ENCODE data around the gene SFXN5. TPM values are rescaled to one million over a fixed set of nuclear protein-coding genes. Genes with fewer than 3 reads are reported as not detected.
A peak's percentile ranks its signal among the peaks of the same experiment; 100 is the strongest.

Gene SFXN5
- total RNA-seq, 1 donor from 2014 or later = 18.5 TPM

- intact Hi-C loops (cut with micrococcal nuclease) = no loop called here
- Mint-ChIP-seq H3K36me3 (ENCODE audit: low read depth) (no peaks in the 10 kb centered on the region), H3K9me3 (no peaks in the 10 kb centered on the region)
Measured at GRCh38 chr2:73080321-73081131, 9.0 kb upstream of the SFXN5 start.

GRCh38 chr2:73079636-73080035, 8.1 kb upstream of the SFXN5 start:
- Mint-ChIP-seq H3K9me3 (no peaks in the 10 kb centered on the region), H3K4me3 (ENCODE audit: low read depth) (no peak overlapping the region), H3K27me3 (ENCODE audit: low read depth) (no peaks in the 10 kb centered on the region), H3K4me1 (ENCODE audit: low read depth) (no peaks in the 10 kb centered on the region), H3K36me3 (ENCODE audit: low read depth) (no peaks in the 10 kb centered on the region), H3K27ac (no peak overlapping the region)
- no peak for DNase-seq (ENCODE audit: low spot score)
- intact Hi-C loops (cut with micrococcal nuclease) = no loop called here

More at GRCh38 chr2:73080321-73081131, 9.0 kb upstream of the SFXN5 start:
- no peak for DNase-seq (ENCODE audit: low spot score)
- no peaks in the 10 kb centered on the region for H3K27me3 Mint-ChIP-seq (ENCODE audit: low read depth)
- H3K4me3 Mint-ChIP-seq (ENCODE audit: low read depth) = no peak overlapping the region
- H3K27ac Mint-ChIP-seq = no peak overlapping the region
- H3K4me1 Mint-ChIP-seq (ENCODE audit: low read depth) = peaks cover 1% of the 10 kb centered on the region

GRCh38 chr2:73078457-73079411, 7.2 kb upstream of the SFXN5 start:
- H3K9me3 Mint-ChIP-seq = no peaks in the 10 kb centered on the region
- intact Hi-C loops (cut with micrococcal nuclease) = no loop called here
- H3K4me3 Mint-ChIP-seq (ENCODE audit: low read depth) = no peak overlapping the region
- H3K36me3 Mint-ChIP-seq (ENCODE audit: low read depth) = no peaks in the 10 kb centered on the region
- no peaks in the 10 kb centered on the region for H3K27me3 Mint-ChIP-seq (ENCODE audit: low read depth)
- no peak overlapping the region for H3K27ac Mint-ChIP-seq
- no peak for DNase-seq (ENCODE audit: low spot score)
- no peaks in the 10 kb centered on the region for H3K4me1 Mint-ChIP-seq (ENCODE audit: low read depth)

DNA sequence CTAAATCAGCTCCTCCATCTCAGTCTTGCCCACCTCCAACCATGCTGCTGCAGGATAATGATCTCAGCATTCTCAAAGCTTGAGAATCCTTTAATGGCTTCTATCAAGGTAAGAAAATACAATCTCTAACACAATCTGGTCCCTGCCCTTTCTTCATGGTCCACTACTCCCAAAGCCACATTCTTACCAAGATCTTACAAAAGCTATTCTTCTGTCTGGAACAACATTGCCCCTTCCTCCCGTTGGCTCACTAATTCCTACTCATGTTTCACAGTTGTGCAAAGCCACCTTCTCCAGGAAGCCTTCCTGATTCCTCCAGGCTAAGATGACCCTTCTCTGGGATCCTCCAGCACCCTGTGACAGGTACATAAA, 5.9 kb upstream of the SFXN5 start:
- intact Hi-C loops (cut with micrococcal nuclease) = no loop called here
- no peaks in the 10 kb centered on the region for H3K27me3 Mint-ChIP-seq (ENCODE audit: low read depth)
- H3K4me1 Mint-ChIP-seq (ENCODE audit: low read depth) = no peaks in the 10 kb centered on the region
- no peak for DNase-seq (ENCODE audit: low spot score)
- no peaks in the 10 kb centered on the region for H3K9me3 Mint-ChIP-seq
- no peaks in the 10 kb centered on the region for H3K36me3 Mint-ChIP-seq (ENCODE audit: low read depth)
- no peak overlapping the region for H3K27ac Mint-ChIP-seq
- no peak overlapping the region for H3K4me3 Mint-ChIP-seq (ENCODE audit: low read depth)

DNA sequence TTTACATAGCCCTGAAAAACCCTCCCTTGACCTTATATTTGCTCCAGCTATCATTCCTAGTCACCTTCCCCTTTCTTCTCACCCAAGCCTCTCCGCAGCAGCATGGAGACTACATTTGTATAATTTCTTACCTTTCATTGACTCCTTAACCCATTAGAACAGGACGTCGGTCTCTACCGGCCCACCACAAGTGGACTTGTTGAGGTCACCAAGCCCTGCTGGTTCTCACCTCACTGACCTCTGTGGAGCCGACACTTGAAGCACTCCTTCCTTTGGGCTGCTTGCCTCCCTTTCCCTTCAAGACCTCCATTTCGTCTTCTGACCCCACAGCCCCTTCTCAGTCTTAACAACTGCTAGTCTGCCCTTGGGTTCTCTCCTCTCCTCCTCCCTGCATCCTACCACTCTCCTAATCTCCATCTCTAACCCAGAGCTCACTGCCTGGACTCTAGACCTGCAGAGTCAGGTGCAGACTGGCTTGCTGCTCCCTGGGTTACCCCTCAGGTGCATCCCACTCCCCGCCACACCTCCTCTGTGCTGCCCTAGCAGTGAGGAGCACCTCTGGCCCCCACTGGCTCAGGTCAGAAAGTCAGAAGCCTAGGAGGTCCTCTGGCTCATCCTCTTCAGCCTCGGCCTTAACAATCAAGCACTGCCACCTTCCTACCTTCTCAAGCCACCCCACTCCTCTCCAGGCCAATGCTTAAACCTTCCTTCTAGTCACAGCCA, 5.3 kb upstream of the SFXN5 start:
- intact Hi-C loops (cut with micrococcal nuclease) = no loop called here
- H3K27ac Mint-ChIP-seq = no peak overlapping the region
- H3K27me3 Mint-ChIP-seq (ENCODE audit: low read depth) = no peaks in the 10 kb centered on the region
- H3K9me3 Mint-ChIP-seq = no peaks in the 10 kb centered on the region
- H3K4me3 Mint-ChIP-seq (ENCODE audit: low read depth) = no peak overlapping the region
- no peak for DNase-seq (ENCODE audit: low spot score)
- H3K36me3 Mint-ChIP-seq (ENCODE audit: low read depth) = no peaks in the 10 kb centered on the region
- H3K4me1 Mint-ChIP-seq (ENCODE audit: low read depth) = peaks cover 4% of the 10 kb centered on the region

DNA sequence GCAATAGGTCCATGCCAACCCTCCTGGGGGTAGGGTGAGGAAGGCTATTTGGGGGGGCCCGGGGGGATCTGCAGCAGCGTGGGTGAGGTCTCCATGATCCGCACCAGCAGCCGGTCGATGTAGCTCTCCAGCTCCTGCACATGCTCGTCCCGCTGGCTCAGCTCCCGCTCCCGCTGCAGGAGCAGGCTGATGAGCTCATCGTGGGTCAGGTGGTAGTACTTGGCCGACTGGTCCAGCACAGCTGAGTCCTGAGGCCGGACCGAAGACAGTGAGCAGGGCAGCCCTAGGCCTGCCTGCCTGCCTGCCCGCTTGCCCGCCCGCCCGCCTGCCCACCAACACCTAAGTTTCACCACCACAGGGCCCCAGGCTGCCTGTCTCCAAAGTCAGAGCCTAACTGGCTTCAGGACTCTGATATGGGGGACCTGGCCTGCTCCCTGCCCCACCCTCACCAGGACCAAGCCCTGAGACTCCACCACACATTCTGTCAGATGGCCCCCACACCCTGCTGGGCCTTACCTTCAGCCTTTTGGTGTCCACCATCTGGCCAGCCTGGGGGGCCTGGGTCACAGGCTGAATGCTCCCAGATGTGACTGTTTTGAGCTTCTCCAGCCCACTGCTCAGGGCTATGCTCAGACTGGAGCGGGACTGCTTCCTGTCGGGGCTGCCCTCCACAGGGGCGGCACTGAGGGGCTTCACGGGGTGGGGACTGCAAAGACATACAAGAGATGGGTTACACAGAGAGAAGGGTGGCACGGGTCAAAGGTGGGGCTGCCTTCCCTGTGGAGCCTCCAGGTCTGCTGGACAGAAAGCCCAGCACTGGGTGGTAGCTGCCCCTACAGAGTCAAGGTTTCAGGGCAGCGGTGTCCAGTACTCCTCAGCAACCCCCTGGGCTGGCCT, 4.2 kb upstream of the SFXN5 start:
- Mint-ChIP-seq H3K4me3 (ENCODE audit: low read depth) (no peak overlapping the region), H3K27ac (no peak overlapping the region), H3K36me3 (ENCODE audit: low read depth) (no peaks in the 10 kb centered on the region), H3K9me3 (no peaks in the 10 kb centered on the region), H3K27me3 (ENCODE audit: low read depth) (no peaks in the 10 kb centered on the region), H3K4me1 (ENCODE audit: low read depth) (peaks cover 4% of the 10 kb centered on the region)
- DNase-seq (ENCODE audit: low spot score) = no peak
- intact Hi-C loops (cut with micrococcal nuclease) = no loop called here

DNA sequence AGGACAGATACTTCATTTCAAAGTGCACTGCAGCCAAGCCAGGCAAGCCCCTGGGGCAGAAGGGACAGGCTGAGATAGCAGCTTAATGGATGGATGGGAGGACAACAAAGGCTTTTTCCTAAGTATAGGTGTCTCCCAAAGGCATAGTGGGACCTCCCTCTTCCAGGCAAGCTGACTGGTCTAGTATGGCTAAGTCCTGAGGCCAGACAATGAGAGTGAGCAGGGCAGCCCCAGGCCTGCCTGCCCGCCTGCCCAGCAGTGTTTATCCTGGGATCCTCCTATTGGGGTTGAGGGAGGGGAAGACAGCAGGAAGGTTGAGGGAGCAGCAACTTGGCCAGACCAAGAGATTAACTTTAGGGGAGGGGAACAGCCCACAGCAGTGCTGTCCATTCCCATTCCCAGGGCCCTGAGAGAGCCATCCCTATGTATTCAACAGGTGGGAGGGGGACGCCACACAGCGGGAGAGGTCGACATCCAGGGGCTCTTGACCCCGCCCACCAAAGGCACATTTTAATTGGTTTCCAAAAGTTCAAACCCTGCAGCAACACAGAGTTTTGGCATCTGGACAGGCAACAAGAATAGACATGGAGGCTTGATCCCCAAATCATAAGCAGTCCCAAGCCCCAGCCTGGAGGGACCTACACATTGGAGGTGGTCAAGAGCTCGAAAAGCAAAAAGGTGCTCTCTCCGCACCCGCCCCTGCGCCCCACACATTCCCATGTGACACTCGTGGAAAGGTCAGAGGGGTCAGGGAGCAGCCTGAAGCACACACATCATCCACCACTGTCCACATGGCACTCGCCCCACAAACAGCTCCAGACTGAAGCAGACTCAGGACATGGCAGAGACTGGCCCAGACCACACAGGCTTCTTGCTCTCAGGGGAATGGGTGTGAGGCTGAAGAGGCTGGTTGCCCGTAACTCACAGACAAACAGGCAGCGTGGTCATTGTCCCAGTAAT, 2.9 kb upstream of the SFXN5 start:
- Mint-ChIP-seq H3K9me3 (no peaks in the 10 kb centered on the region), H3K4me1 (ENCODE audit: low read depth) (peaks cover 12% of the 10 kb centered on the region), H3K27me3 (ENCODE audit: low read depth) (peaks cover 1% of the 10 kb centered on the region), H3K4me3 (ENCODE audit: low read depth) (no peak overlapping the region), H3K36me3 (ENCODE audit: low read depth) (no peaks in the 10 kb centered on the region), H3K27ac (no peak overlapping the region)
- intact Hi-C loops (cut with micrococcal nuclease) = loop anchor here (5.0 kb wide), 2 partner anchors 82 to 1758 kb away; partner anchors contain the start of gene HK2
- DNase-seq (ENCODE audit: low spot score) = no peak

GRCh38 chr2:73072416-73072815, 904 bp upstream of the SFXN5 start:
- DNase-seq (ENCODE audit: low spot score) = no peak
- intact Hi-C loops (cut with micrococcal nuclease) = loop anchor here (5.0 kb wide), 2 partner anchors 80 to 1760 kb away; partner anchors contain the start of gene HK2
- H3K27ac Mint-ChIP-seq = no peak overlapping the region
- peaks cover 20% of the 10 kb centered on the region for H3K4me1 Mint-ChIP-seq (ENCODE audit: low read depth)
- no peaks in the 10 kb centered on the region for H3K36me3 Mint-ChIP-seq (ENCODE audit: low read depth)
- peaks cover 7% of the 10 kb centered on the region for H3K27me3 Mint-ChIP-seq (ENCODE audit: low read depth)
- no peaks in the 10 kb centered on the region for H3K9me3 Mint-ChIP-seq
- H3K4me3 Mint-ChIP-seq (ENCODE audit: low read depth) = peak overlapping the region; percentile 84

DNA sequence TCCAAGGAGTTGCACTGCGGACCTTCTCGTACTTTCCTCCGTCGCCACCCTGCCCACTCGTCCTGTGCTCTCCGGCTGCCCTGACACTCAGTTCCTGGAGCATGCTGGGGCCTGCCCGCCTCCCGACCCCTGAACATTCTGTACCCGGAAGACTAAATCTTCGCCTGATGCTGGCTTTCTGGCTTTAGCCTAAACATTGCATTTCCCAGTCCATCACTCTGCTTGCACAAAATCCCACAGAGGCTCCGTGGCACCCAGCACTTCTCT, 550 bp upstream of the SFXN5 start:
- no peak for DNase-seq (ENCODE audit: low spot score)
- Mint-ChIP-seq H3K27ac (peak overlapping the region; percentile 81), H3K36me3 (ENCODE audit: low read depth) (no peaks in the 10 kb centered on the region), H3K9me3 (no peaks in the 10 kb centered on the region), H3K4me1 (ENCODE audit: low read depth) (peaks cover 20% of the 10 kb centered on the region), H3K4me3 (ENCODE audit: low read depth) (peak overlapping the region; percentile 84), H3K27me3 (ENCODE audit: low read depth) (peaks cover 7% of the 10 kb centered on the region)
- intact Hi-C loops (cut with micrococcal nuclease) = loop anchor here (5.0 kb wide), 2 partner anchors 80 to 1760 kb away; partner anchors contain the start of gene HK2

GRCh38 chr2:73070643-73071359, 711 bp downstream of the SFXN5 start:
- Mint-ChIP-seq H3K4me3 (ENCODE audit: low read depth) (peak overlapping the region; percentile 84), H3K27ac (peak overlapping the region; percentile 40), H3K9me3 (no peaks in the 10 kb centered on the region), H3K36me3 (ENCODE audit: low read depth) (no peaks in the 10 kb centered on the region), H3K27me3 (ENCODE audit: low read depth) (peaks cover 7% of the 10 kb centered on the region), H3K4me1 (ENCODE audit: low read depth) (peaks cover 23% of the 10 kb centered on the region)
- DNase-seq (ENCODE audit: low spot score) = peak; percentile 34
- intact Hi-C loops (cut with micrococcal nuclease) = loop anchor here (1.0 to 5.0 kb wide), 7 partner anchors 42 to 1762 kb away; partner anchors contain the start of genes FBXO41, HK2, PRADC1 and RAB11FIP5

Measured in activated T-helper 2 cell treated with anti-CD3 and anti-CD28 coated beads, Interferon-gamma antibody, Interleukin-2, Interleukin-4, amounts not matched to agents 10 μg/mL and 5 μg/mL and 100 μg/mL, durations not matched to agents 14 hours and 24 hours and 36 hours (primary cell).